HepG2 (cell line): ENCODE measurements around the gene CLDN20. TPM values are rescaled to one million over a fixed set of nuclear protein-coding genes. Genes with fewer than 3 reads are reported as not detected.
A peak's percentile ranks its signal among the peaks of the same experiment; 100 is the strongest.

ENCODE experiments used
- BHLHE40 ChIP-seq: IDR thresholded peaks from 2 replicates; pipeline ENCODE4 v1.6.1; 2011; ENCODE audit warnings: low read length, improper control_type of control experiment
- KAT2B ChIP-seq: fragments of 150-350 bp; IDR thresholded peaks from 2 replicates; pipeline ENCODE4 v1.6.1; 2014; ENCODE audit warnings: low read depth, low read length, borderline replicate concordance
- KAT7 ChIP-seq: IDR thresholded peaks from 2 replicates; pipeline ENCODE4 v1.6.1; 2018; ENCODE audit warnings: borderline replicate concordance, missing compliant biosample characterization
- KDM3A ChIP-seq: IDR thresholded peaks from 2 replicates; pipeline ENCODE4 v1.6.1; 2018; ENCODE audit warnings: low read depth, missing compliant biosample characterization
- KMT2A ChIP-seq: sonication (generic); formaldehyde crosslinking; IDR thresholded peaks from 2 replicates; pipeline ENCODE4 v1.4.0; 2020; ENCODE audit warnings: missing genetic modification reagents
- MAZ ChIP-seq, 2 experiments: sonication (generic) in 1 of 2; formaldehyde crosslinking in 1 of 2; IDR thresholded peaks; 2 replicates each; pipeline versions ENCODE4 v1.5.0 to v1.6.1; 2012 to 2020; ENCODE audit warnings: low read depth in 2 of 2, mild to moderate bottlenecking in 2 of 2, borderline replicate concordance in 1 of 2, improper control_type of control experiment in 1 of 2, low read length in 1 of 2, missing genetic modification reagents in 1 of 2, moderate library complexity in 1 of 2
- MBD4 ChIP-seq: IDR thresholded peaks from 2 replicates; pipeline ENCODE4 v1.6.1; 2012; ENCODE audit warnings: low read length, inconsistent platforms, borderline replicate concordance
- NFIC ChIP-seq: IDR thresholded peaks from 2 replicates; pipeline ENCODE4 v1.6.1; 2012; ENCODE audit warnings: mild to moderate bottlenecking, low read length, inconsistent platforms
- NR2F1 ChIP-seq, 2 experiments: fragments of 450-650 bp in 1 of 2; formaldehyde crosslinking in 1 of 2; IDR thresholded peaks; 2 replicates each; pipeline versions ENCODE4 v1.5.0 to v1.6.1; 2016 to 2020; ENCODE audit warnings: mild to moderate bottlenecking in 1 of 2, missing compliant biosample characterization in 1 of 2, missing genetic modification reagents in 1 of 2, moderate library complexity in 1 of 2
- RBFOX2 ChIP-seq: fragments of 200-400 bp; formaldehyde crosslinking; IDR thresholded peaks from 2 replicates; pipeline ENCODE4 v1.6.1; 2017; ENCODE audit warnings: low read depth, mild to moderate bottlenecking, low read length
- ZBTB21 ChIP-seq: sonication (generic); formaldehyde crosslinking; IDR thresholded peaks from 2 replicates; pipeline ENCODE4 v1.4.0; 2020; ENCODE audit warnings: missing genetic modification reagents
- ZBTB7B ChIP-seq: sonication (generic); formaldehyde crosslinking; IDR thresholded peaks from 2 replicates; pipeline ENCODE4 v1.4.0; 2020; ENCODE audit warnings: missing genetic modification reagents
- ZNF230 ChIP-seq: sonication (generic); formaldehyde crosslinking; IDR thresholded peaks from 2 replicates; pipeline ENCODE4 v1.4.0; 2020; ENCODE audit warnings: mild to moderate bottlenecking, missing genetic modification reagents
- ZNF781 ChIP-seq: sonication (generic); formaldehyde crosslinking; IDR thresholded peaks from 2 replicates; pipeline ENCODE4 v1.5.1; 2020; ENCODE audit warnings: borderline replicate concordance, mild to moderate bottlenecking, missing genetic modification reagents; ENCODE audit errors: not compliant biosample characterization
- ZSCAN22 ChIP-seq: sonication (generic); formaldehyde crosslinking; IDR thresholded peaks from 2 replicates; pipeline ENCODE4 v1.4.0; 2020; ENCODE audit warnings: mild to moderate bottlenecking, missing genetic modification reagents
- polyA plus RNA-seq, 8 experiments: library from polyadenylated mRNA; depleted of rRNA in 3 of 8; stranded (reverse) in 7 of 8; unstranded in 1 of 8; fragments of >200 nt; fragmentation: Illumina TruSeq in 4 of 8; extraction: Trizol in 4 of 8; gene quantifications; 2 replicates each; pipeline versions ENCODE4 v1.2.1 to v1.2.3, GENCODE V29; 2011 to 2016; ENCODE audit warnings: low read depth in 4 of 8, missing spikeins in 1 of 8, mixed read lengths in 1 of 8; ENCODE audit not compliant: insufficient read depth in 1 of 8
- total RNA-seq, 5 experiments: library from RNA; depleted of rRNA; stranded (reverse); fragments of >200 nt; fragmentation: Illumina TruSeq; extraction: Trizol; gene quantifications; 2 replicates each; pipeline ENCODE4 v1.2.3, GENCODE V29; 2016; ENCODE audit warnings: low read depth in 1 of 5
- TF ChIP-seq, protein P1 (sequence below): sonication (generic); formaldehyde crosslinking; IDR thresholded peaks from 2 replicates; pipeline ENCODE4 v1.4.0; 2020; ENCODE audit warnings: missing genetic modification reagents
- TF ChIP-seq, protein P2 (sequence below): sonication (generic); formaldehyde crosslinking; IDR thresholded peaks from 2 replicates; pipeline ENCODE4 v1.5.0; 2020; ENCODE audit warnings: missing genetic modification reagents
- TF ChIP-seq, protein P3 (sequence below): sonication (generic); formaldehyde crosslinking; IDR thresholded peaks from 2 replicates; pipeline ENCODE4 v1.4.0; 2020; ENCODE audit warnings: low read depth, missing genetic modification reagents
- TF ChIP-seq, protein P4 (sequence below): sonication (generic); formaldehyde crosslinking; IDR thresholded peaks from 2 replicates; pipeline ENCODE4 v1.4.0; 2020; ENCODE audit warnings: missing genetic modification reagents, borderline replicate concordance

CLDN20 gene
- total and polyA plus RNA-seq, 2 of the 13 experiments (the other 11 are each of a cell fraction or from before 2014, with no cell fraction given): not detected

DNA sequence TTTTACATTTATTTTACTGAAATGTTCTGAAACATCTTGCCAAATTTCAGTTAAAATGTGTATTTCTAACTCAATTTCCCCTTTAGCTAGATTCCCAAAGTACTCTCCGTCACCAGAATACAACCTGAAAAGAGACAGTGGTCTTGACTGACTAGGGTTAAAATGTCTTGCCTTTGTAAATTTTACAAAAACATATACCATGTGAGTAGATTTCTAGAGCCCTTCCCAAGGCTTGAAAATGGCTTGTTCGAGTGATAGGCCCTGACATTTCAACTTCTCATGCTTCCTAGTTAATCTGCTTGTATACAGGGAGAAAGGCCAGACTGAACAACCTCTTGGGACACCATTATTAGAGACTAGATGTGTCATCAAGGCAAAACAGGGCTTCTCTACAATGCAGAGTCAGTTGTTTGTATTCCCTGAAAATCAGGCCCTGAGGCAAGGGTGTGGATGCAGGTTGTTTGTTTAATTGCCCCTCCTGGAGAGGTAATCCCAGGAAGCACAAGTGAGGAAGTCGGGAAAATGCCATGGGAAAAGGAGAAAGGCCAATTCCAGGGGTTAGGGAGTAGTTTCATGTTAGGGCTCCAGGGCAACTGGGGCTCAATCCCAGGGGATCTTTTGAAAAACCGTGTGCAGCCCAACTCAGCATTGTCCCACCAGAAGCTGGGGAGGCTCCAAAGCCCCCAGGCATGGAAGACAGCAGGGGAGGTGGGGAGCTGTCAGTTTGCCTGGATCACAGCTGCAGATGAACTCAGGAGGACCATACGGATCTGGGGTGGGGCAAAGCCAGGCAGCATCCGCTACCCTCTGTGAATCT, 62.1 kb downstream of the CLDN20 start (continued):
- TF ChIP-seq ZNF781 (peak; percentile 78), KAT2B (no peak), ZNF230 (no peak), ZBTB21 (no peak), MBD4 (peak; percentile 85), ZBTB7B (CRISPR knock-in tag) (peak; percentile 63; the same call in 1 of the 2 replicates), NR2F1 (CRISPR knock-in tag; IDR thresholded peaks at IDR 0.05) (no peak), KMT2A (CRISPR knock-in tag) (no peak), MAZ (IDR thresholded peaks at IDR 0.05; ENCODE audit: borderline replicate concordance, low read depth, low read length) (no peak), MAZ (CRISPR knock-in tag; IDR thresholded peaks at IDR 0.05; ENCODE audit: low read depth) (peak; percentile 62), ZSCAN22 (CRISPR knock-in tag) (no peak), RBFOX2 (peak; percentile 77), KAT7 (CRISPR knock-in tag) (peak; percentile 25; the same call in 1 of the 2 replicates), KDM3A (no peak), NFIC (no peak; the same call in 1 of the 2 replicates), BHLHE40 (no peak)
- TF ChIP-seq, protein P1, sequence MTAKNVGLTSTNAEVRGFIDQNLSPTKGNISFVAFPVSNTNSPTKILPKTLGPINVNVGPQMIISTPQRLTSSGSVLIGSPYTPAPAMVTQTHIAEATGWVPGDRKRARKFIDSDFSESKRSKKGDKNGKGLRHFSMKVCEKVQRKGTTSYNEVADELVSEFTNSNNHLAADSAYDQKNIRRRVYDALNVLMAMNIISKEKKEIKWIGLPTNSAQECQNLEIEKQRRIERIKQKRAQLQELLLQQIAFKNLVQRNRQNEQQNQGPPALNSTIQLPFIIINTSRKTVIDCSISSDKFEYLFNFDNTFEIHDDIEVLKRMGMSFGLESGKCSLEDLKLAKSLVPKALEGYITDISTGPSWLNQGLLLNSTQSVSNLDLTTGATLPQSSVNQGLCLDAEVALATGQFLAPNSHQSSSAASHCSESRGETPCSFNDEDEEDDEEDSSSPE: 0 out of 2 replicates have a peak, but pooled peaks have one; percentile 14
- TF ChIP-seq, protein P2, sequence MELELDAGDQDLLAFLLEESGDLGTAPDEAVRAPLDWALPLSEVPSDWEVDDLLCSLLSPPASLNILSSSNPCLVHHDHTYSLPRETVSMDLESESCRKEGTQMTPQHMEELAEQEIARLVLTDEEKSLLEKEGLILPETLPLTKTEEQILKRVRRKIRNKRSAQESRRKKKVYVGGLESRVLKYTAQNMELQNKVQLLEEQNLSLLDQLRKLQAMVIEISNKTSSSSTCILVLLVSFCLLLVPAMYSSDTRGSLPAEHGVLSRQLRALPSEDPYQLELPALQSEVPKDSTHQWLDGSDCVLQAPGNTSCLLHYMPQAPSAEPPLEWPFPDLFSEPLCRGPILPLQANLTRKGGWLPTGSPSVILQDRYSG: no peak
- TF ChIP-seq, protein P3, sequence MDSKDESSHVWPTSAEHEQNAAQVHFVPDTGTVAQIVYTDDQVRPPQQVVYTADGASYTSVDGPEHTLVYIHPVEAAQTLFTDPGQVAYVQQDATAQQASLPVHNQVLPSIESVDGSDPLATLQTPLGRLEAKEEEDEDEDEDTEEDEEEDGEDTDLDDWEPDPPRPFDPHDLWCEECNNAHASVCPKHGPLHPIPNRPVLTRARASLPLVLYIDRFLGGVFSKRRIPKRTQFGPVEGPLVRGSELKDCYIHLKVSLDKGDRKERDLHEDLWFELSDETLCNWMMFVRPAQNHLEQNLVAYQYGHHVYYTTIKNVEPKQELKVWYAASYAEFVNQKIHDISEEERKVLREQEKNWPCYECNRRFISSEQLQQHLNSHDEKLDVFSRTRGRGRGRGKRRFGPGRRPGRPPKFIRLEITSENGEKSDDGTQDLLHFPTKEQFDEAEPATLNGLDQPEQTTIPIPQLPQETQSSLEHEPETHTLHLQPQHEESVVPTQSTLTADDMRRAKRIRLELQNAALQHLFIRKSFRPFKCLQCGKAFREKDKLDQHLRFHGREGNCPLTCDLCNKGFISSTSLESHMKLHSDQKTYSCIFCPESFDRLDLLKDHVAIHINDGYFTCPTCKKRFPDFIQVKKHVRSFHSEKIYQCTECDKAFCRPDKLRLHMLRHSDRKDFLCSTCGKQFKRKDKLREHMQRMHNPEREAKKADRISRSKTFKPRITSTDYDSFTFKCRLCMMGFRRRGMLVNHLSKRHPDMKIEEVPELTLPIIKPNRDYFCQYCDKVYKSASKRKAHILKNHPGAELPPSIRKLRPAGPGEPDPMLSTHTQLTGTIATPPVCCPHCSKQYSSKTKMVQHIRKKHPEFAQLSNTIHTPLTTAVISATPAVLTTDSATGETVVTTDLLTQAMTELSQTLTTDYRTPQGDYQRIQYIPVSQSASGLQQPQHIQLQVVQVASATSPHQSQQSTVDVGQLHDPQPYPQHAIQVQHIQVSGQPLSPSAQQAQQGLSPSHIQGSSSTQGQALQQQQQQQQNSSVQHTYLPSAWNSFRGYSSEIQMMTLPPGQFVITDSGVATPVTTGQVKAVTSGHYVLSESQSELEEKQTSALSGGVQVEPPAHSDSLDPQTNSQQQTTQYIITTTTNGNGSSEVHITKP (CRISPR knock-in tag): 0 out of 2 replicates have a peak, but pooled peaks have one; percentile 13
- TF ChIP-seq, protein P4, sequence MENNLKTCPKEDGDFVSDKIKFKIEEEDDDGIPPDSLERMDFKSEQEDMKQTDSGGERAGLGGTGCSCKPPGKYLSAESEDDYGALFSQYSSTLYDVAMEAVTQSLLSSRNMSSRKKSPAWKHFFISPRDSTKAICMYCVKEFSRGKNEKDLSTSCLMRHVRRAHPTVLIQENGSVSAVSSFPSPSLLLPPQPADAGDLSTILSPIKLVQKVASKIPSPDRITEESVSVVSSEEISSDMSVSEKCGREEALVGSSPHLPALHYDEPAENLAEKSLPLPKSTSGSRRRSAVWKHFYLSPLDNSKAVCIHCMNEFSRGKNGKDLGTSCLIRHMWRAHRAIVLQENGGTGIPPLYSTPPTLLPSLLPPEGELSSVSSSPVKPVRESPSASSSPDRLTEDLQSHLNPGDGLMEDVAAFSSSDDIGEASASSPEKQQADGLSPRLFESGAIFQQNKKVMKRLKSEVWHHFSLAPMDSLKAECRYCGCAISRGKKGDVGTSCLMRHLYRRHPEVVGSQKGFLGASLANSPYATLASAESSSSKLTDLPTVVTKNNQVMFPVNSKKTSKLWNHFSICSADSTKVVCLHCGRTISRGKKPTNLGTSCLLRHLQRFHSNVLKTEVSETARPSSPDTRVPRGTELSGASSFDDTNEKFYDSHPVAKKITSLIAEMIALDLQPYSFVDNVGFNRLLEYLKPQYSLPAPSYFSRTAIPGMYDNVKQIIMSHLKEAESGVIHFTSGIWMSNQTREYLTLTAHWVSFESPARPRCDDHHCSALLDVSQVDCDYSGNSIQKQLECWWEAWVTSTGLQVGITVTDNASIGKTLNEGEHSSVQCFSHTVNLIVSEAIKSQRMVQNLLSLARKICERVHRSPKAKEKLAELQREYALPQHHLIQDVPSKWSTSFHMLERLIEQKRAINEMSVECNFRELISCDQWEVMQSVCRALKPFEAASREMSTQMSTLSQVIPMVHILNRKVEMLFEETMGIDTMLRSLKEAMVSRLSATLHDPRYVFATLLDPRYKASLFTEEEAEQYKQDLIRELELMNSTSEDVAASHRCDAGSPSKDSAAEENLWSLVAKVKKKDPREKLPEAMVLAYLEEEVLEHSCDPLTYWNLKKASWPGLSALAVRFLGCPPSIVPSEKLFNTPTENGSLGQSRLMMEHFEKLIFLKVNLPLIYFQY (CRISPR knock-in tag): no peak
